A549 treated with RU486 at 1 μM for 4 hours (cell line): ENCODE measurements around the gene CYBA. TPM values are rescaled to one million over a fixed set of nuclear protein-coding genes. Genes with fewer than 3 reads are reported as not detected.

ENCODE experiments used
- total RNA-seq: library from RNA; stranded (reverse); fragments of 200-300 nt; extraction: Qiagen RNA extraction; gene quantifications from 5 replicates; pipeline ENCODE4 v1.2.3, GENCODE V29; 2022; ENCODE audit warnings: low read depth

Gene CYBA
- 204 to 316 TPM (median 278 TPM) in 5 replicates for total RNA-seq

GRCh38 chr16:88650749-88651275 is at the start of gene CYBA:
Gene CYBA, minus strand, starts transcription at chr16:88651053. Its CDS starts 40 bp downstream, at chr16:88651013.

GRCh38 chr16:88686439-88687253 is 35.8 kb upstream of the CYBA start, which contains the start of gene SNAI3:
Gene SNAI3, minus strand, starts transcription at chr16:88686507. Its CDS starts 101 bp downstream, at chr16:88686406.

GRCh38 chr16:88662843-88663606 is 12.2 kb upstream of the CYBA start, which contains the start of gene MVD:
Gene MVD, minus strand, starts transcription at chr16:88663091. Its CDS starts 11 bp downstream, at chr16:88663080.

GRCh38 chr16:88638323-88639230 is 12.3 kb downstream of the CYBA start, which contains the start of gene IL17C:
Gene IL17C, plus strand, starts transcription at chr16:88638572. Its CDS starts 70 bp downstream, at chr16:88638642.

Other genes starting within 250 kb of the CYBA start
- 5.6 to 9.4 TPM (median 8.7 TPM) in 5 replicates for gene ZFPM1, start 197.8 kb downstream of the CYBA start, total RNA-seq
- gene ZC3H18, start 80.7 kb downstream of the CYBA start, total RNA-seq: 44.9 to 55.9 TPM (median 51.7 TPM) in 5 replicates
- gene IL17C, start 12.5 kb downstream of the CYBA start, total RNA-seq: not detected in 5 replicates
- 19.8 to 25.9 TPM (median 20.2 TPM) in 5 replicates for gene MVD, start 12.0 kb upstream of the CYBA start, total RNA-seq
- 0.11 to 0.22 TPM in 2 of 5 replicates, not detected in the others for gene SNAI3, start 35.5 kb upstream of the CYBA start, total RNA-seq
- 11.2 to 21.8 TPM (median 17.7 TPM) in 5 replicates for gene RNF166, start 55.4 kb upstream of the CYBA start, total RNA-seq
- 20.7 to 35.0 TPM (median 32.5 TPM) in 5 replicates for gene CTU2, start 55.5 kb upstream of the CYBA start, total RNA-seq
- 90.3 to 153 TPM (median 131 TPM) in 5 replicates for gene PIEZO1, start 134.2 kb upstream of the CYBA start, total RNA-seq
- 20.7 to 35.5 TPM (median 32.4 TPM) in 5 replicates for gene CDT1, start 152.7 kb upstream of the CYBA start, total RNA-seq
- gene APRT, start 160.9 kb upstream of the CYBA start, total RNA-seq: 284 to 410 TPM (median 397 TPM) in 5 replicates
- gene GALNS, start 205.9 kb upstream of the CYBA start, total RNA-seq: 34.1 to 47.3 TPM (median 44.3 TPM) in 5 replicates
- 94.9 to 133 TPM (median 101 TPM) in 5 replicates for gene TRAPPC2L, start 206.1 kb upstream of the CYBA start, total RNA-seq
- not detected in 5 replicates for gene PABPN1L, start 215.6 kb upstream of the CYBA start, total RNA-seq